K562 (cell line): ENCODE results near the gene LYPD5. TPM values are rescaled to one million over a fixed set of nuclear protein-coding genes. Genes with fewer than 3 reads are reported as not detected.
A peak's percentile ranks its signal among the peaks of the same experiment; 100 is the strongest.
"Not testable (repeated sequence)": the region's sequence is repeated elsewhere in the genome, so short reads cannot be mapped to it uniquely, and the experiment has no call there.

Experiments
- ATAC-seq: fragments of 200-7000 bp; cut with Tn5 transposase; 3 replicates; pipeline ENCODE4 v1.9.1; 2020; ENCODE audit warnings: moderate library complexity
- BruUV-seq: library from RNA; stranded (reverse); fragments of 400-500 nt; replicated peaks from 2 replicates; lab custom pipeline; 2021; lab: Mats Ljungman, UMichigan
- CTCF ChIA-PET: fragments of 300-600 bp; formaldehyde crosslinking; extraction: SDS; loops from one replicate; lab custom pipeline; 2021; ENCODE audit warnings: low intra/inter-chr PET ratio; lab: Yijun Ruan, JAX
- POLR2A ChIA-PET: fragments of 300-600, 350-650 bp; sonication (Branson Sonifier 250); formaldehyde crosslinking; extraction: SDS; loops from one replicate; lab custom pipeline; 2021; ENCODE audit warnings: antibody characterized with exemption, inconsistent platforms; lab: Yijun Ruan, JAX
- DNase-seq, 4 experiments: peaks; one replicate each; pipeline versions ENCODE4 v3.0.0 to v3.0.0-alpha.2; 2011 to 2018; ENCODE audit warnings: low spot score in 3 of 4, mixed read lengths in 3 of 4; ENCODE audit errors: extremely low read depth in 1 of 4
- FAIRE-seq: peaks from 2 replicates; lab custom pipeline; 2011; peaks lifted over from hg19 to GRCh38; lab: Jason Lieb, UNC
- H2AFZ ChIP-seq: 2 replicates; pipeline ENCODE4 v1.6.0; 2011; ENCODE audit warnings: low read depth, low read length, control low read depth, inconsistent platforms
- H3K27ac ChIP-seq: fragments of 200-600 bp; 3 replicates; pipeline ENCODE4 v1.8.0; 2011; ENCODE audit warnings: low read depth, mild to moderate bottlenecking, control low read depth, inconsistent platforms, low read length, moderate library complexity, mixed read lengths; ENCODE audit errors: extremely low read depth
- H3K27me3 ChIP-seq, 2 experiments: fragments of 300-600 bp in 1 of 2; 2 replicates in 1 of 2; 3 replicates in 1 of 2; pipeline versions ENCODE4 v1.6.0 to v1.8.0; 2011; ENCODE audit warnings: inconsistent platforms in 2 of 2, low read length in 2 of 2, mild to moderate bottlenecking in 1 of 2, mixed read lengths in 1 of 2, moderate library complexity in 1 of 2; ENCODE audit not compliant: control insufficient read depth in 2 of 2, insufficient read depth in 2 of 2
- H3K36me3 ChIP-seq: fragments of 300-600 bp; 3 replicates; pipeline ENCODE4 v1.8.0; 2011; ENCODE audit warnings: mild to moderate bottlenecking, low read length, inconsistent platforms; ENCODE audit not compliant: control insufficient read depth, insufficient read depth
- H3K4me1 ChIP-seq, 2 experiments: fragments of 200-600 bp in 1 of 2; replicated peaks in 1 of 2; 2 replicates in 1 of 2; 3 replicates in 1 of 2; pipeline versions ENCODE4 v1.5.1 to v1.8.0; 2011; ENCODE audit warnings: inconsistent platforms in 2 of 2, low read length in 2 of 2, mild to moderate bottlenecking in 1 of 2, mixed read lengths in 1 of 2, moderate library complexity in 1 of 2; ENCODE audit not compliant: control insufficient read depth in 2 of 2, insufficient read depth in 2 of 2
- H3K4me2 ChIP-seq: 2 replicates; pipeline ENCODE4 v1.6.1; 2011; ENCODE audit warnings: low read length, control low read depth, inconsistent platforms, mixed read lengths; ENCODE audit not compliant: insufficient read depth
- H3K4me3 ChIP-seq: fragments of 200-600 bp; sonication (generic), shearing (Covaris generic); 2 replicates; pipeline ENCODE4 v1.5.1; 2016; ENCODE audit warnings: control low read depth, inconsistent platforms
- H3K79me2 ChIP-seq: fragments of 200-600 bp; 3 replicates; pipeline ENCODE4 v1.8.0; 2011; ENCODE audit warnings: low read length, inconsistent platforms; ENCODE audit not compliant: control insufficient read depth, insufficient read depth
- H3K9ac ChIP-seq, 2 experiments: 2 replicates each; pipeline versions ENCODE4 v1.6.0 to v1.6.1; 2011; ENCODE audit warnings: low read depth in 2 of 2, low read length in 2 of 2, control low read depth in 1 of 2, inconsistent platforms in 1 of 2, mild to moderate bottlenecking in 1 of 2, mixed read lengths in 1 of 2; ENCODE audit not compliant: insufficient read depth in 1 of 2
- H3K9me1 ChIP-seq: one replicate; pipeline ENCODE4 v1.6.0; 2011; ENCODE audit warnings: inconsistent platforms, mild to moderate bottlenecking, low read length, moderate library complexity; ENCODE audit not compliant: control insufficient read depth, insufficient read depth
- H3K9me3 ChIP-seq: replicated peaks from 2 replicates; pipeline ENCODE4 v1.5.1; 2011; ENCODE audit warnings: low read depth, low read length, inconsistent platforms; ENCODE audit not compliant: control insufficient read depth, insufficient read depth
- H4K20me1 ChIP-seq: replicated peaks from 2 replicates; pipeline ENCODE4 v1.6.1; 2011; ENCODE audit warnings: low read length, inconsistent platforms, mixed read lengths; ENCODE audit not compliant: control insufficient read depth, insufficient read depth
- ATF3 ChIP-seq, 2 experiments: fragments of 450-650 bp in 1 of 2; sonication (generic) in 1 of 2; formaldehyde crosslinking in 1 of 2; IDR thresholded peaks in 1 of 2; conservative IDR thresholded peaks in 1 of 2; 2 replicates each; pipeline versions ENCODE4 v1.6.1 to v1.8.1; 2016 to 2023; ENCODE audit warnings: mild to moderate bottlenecking in 2 of 2, moderate library complexity in 2 of 2, inconsistent platforms in 1 of 2, missing genetic modification reagents in 1 of 2
- CEBPB ChIP-seq: fragments of 450-650 bp; IDR thresholded peaks from 2 replicates; pipeline ENCODE4 v1.6.1; 2016; ENCODE audit warnings: missing genetic modification characterization, missing compliant biosample characterization
- CEBPG ChIP-seq, 3 experiments: fragments of 200-800 bp in 1 of 3; sonication (Bioruptor generic) in 1 of 3; sonication (generic) in 1 of 3; formaldehyde crosslinking in 1 of 3; IDR thresholded peaks in 2 of 3; conservative IDR thresholded peaks in 1 of 3; 2 replicates each; pipeline versions ENCODE4 v1.6.1 to v1.8.0; 2016 to 2022; ENCODE audit warnings: missing compliant biosample characterization in 2 of 3, missing genetic modification characterization in 2 of 3, mild to moderate bottlenecking in 1 of 3, missing genetic modification reagents in 1 of 3
- TRIM24 ChIP-seq, 2 experiments: fragments of 450-650 bp; IDR thresholded peaks; 2 replicates each; pipeline ENCODE4 v1.6.1; 2016
- WGBS: fragments of 100-300 bp; shearing (Covaris generic); methylation state at CpG from one replicate; pipeline ENCODE4 v1.1.6; 2016; ENCODE audit warnings: low coverage, mixed read lengths; ENCODE audit not compliant: insufficient coverage; ENCODE audit errors: missing lambda C conversion rate; 5-methylcytosine and 5-hydroxymethylcytosine counted together
- in situ Hi-C: fragments of 300-500 bp; cut with MboI; formaldehyde crosslinking; loops from 4 replicates; pipeline ENCODE4 v1.15.0; 2018; ENCODE audit warnings: inconsistent platforms, mixed read lengths
- intact Hi-C: fragments of 100-400 bp; cut with micrococcal nuclease; formaldehyde crosslinking; loops from 2 replicates; pipeline ENCODE4 v1.14.2; 2022
- polyA plus RNA-seq, 8 experiments: library from polyadenylated mRNA; depleted of rRNA in 4 of 8; stranded (reverse) in 5 of 8; unstranded in 3 of 8; fragments of >200 nt; fragmentation: Nextera tagmentation in 2 of 8; fragmentation: Illumina TruSeq in 1 of 8; extraction: Ambion mirVana in 2 of 8; extraction: Trizol in 1 of 8; gene quantifications; 2 replicates each; pipeline versions ENCODE4 v1.2.1 to v1.2.3, GENCODE V29; 2011 to 2014; ENCODE audit warnings: inconsistent platforms in 1 of 8, missing spikeins in 1 of 8
- total RNA-seq, 7 experiments: library from RNA; depleted of rRNA in 6 of 7; stranded (reverse); fragments of >200 nt in 6 of 7; fragmentation: Illumina TruSeq in 2 of 7; extraction: Trizol in 2 of 7; gene quantifications; 2 replicates each; pipeline versions ENCODE4 v1.2.1 to v1.2.3, GENCODE V29; 2011 to 2021; ENCODE audit warnings: low replicate concordance in 1 of 7

Gene LYPD5
- total and polyA plus RNA-seq, 9 of the 15 experiments (the other 6 are each of a cell fraction or from before 2014, with no cell fraction given), result 0.03 to 0.22 (median 0.10) TPM; not detected in 3

GRCh38 chr19:43817454-43817853 lies 15.2 kb upstream of the LYPD5 start:
- H3K4me3 ChIP-seq; H3K4me2 ChIP-seq; H3K27ac ChIP-seq; H3K9ac ChIP-seq; H3K36me3 ChIP-seq; H2AFZ ChIP-seq; in situ Hi-C loops; DNase-seq; FAIRE-seq; H3K4me1 ChIP-seq; H3K9me3 ChIP-seq; intact Hi-C loops; H3K79me2 ChIP-seq; BruUV-seq; ATAC-seq; H4K20me1 ChIP-seq; CTCF ChIA-PET; H3K9me1 ChIP-seq; TF ChIP-seq CEBPG (CRISPR knock-in tag; IDR thresholded peaks at IDR 0.05); ATF3 (CRISPR knock-in tag; conservative IDR thresholded peaks at IDR 0.05): not testable (repeated sequence)
- WGBS, result 22% methylated on average over 1 of the region's 1 CpG
- POLR2A ChIA-PET, result interaction anchor here (0.7 kb wide), 1 partner anchor 16 kb away, joined by 3 read pairs; no protein-coding TSS in a partner anchor
- peaks cover 11 to 14% of the 10 kb centered on the region in 2 experiments for H3K27me3 ChIP-seq
- TF ChIP-seq CEBPG (tag; conservative IDR thresholded peaks at IDR 0.05 in 1 of 2, IDR thresholded peaks at IDR 0.05 in 1 of 2) (peak; percentile 55 to 58), TRIM24 (IDR thresholded peaks at IDR 0.05) (0 out of 4 replicates have a peak, but pooled peaks of 1 of the 2 experiments have one; percentile 36), ATF3 (IDR thresholded peaks at IDR 0.05) (peak; percentile 73), CEBPB (tag) (0 out of 2 replicates have a peak, but pooled peaks have one; percentile 33)
